GM21360 (cell line): ENCODE measurements around the gene RIMKLA.

Experiments
- ATAC-seq: cut with Tn5 transposase; IDR thresholded peaks from one replicate; pipeline ENCODE4 v1.9.1; 2021; ENCODE audit warnings: mild to moderate bottlenecking, moderate library complexity; ENCODE audit not compliant: unreplicated experiment

Gene RIMKLA

GRCh38 chr1:42370876-42371549 is 9.6 kb upstream of the RIMKLA start:
- ATAC-seq, result no peak

DNA sequence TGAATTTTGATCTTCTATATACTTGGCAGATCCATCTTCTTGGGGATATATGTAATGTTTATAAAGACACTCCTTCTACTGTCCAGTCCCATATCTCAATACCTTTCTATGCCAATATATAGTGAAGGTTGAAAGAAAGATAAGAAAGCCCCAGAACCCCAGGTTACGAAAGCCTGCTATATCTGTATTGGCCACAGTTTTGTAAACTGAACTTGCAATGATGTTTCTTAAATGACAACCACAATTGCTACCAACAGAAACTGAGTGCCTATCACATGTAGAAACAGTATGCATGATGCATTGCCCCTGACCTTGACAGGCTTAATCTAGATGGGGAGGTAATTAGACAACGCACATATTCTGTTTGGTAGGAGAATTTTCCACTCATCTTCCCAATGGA is 7.8 kb upstream of the RIMKLA start:
- ATAC-seq, result no peak

GRCh38 chr1:42379794-42380585 is 602 bp upstream of the RIMKLA start:
- ATAC-seq, result peak; percentile 35

DNA sequence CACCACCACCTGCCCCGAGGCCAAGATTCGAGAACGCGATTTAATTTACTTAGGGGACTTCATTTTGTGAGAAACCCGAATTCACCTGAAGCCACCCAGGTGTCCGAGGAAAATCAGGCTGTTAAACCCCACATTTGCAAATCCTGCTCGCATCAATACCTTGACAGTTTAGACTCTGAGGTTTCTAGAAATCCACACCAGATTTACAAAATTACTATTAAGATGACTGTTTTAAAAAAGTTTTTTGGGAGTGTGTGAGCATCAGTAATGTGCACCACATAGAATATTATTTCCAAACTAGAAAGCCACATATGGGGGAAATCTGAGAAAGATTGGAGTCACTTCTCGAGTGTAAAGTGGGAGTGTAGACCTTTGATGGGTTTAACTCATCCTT is 685 bp downstream of the RIMKLA start:
- ATAC-seq, result no peak

DNA sequence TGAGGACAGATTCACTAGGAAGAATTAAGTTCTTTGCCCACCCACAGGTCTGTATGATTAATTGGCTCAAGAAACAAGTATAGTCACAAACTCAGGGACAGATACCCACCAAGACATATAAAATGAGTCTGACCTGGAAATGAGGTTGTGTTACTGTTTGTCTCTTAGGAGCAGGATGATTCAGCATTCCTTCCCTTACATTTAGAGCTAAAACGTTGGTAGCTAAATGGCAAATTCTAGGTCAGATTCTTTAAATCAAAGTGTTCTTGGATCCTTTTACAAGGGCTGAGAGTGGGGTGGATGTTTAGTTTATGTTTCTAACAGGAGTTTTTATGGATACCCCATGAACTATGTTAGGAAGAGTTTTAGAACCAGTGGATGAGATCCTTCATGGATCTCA is 4.7 kb downstream of the RIMKLA start:
- ATAC-seq, result no peak

DNA sequence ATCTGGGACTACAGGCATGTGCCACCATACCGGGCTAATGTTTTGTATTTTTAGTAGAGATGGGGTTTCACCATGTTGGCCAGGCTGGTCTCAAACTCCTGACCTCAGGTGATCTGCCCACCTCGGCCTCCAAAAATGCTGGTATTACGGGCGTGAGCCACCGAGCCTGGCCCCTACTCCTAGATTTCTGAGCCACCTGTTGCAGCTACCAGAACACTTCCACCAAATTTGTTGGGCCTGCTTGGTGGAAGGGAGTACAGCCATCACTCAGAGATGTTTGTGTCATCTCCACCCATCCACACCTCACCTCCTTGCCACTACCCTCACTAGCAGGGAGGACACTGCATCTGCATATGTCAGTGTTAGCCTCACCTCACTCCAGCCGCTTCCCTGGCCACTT is 5.5 kb downstream of the RIMKLA start:
- no peak for ATAC-seq

GRCh38 chr1:42392255-42392654 is 11.7 kb downstream of the RIMKLA start:
- ATAC-seq, result no peak

GRCh38 chr1:42392967-42393848 is 12.6 kb downstream of the RIMKLA start:
- no peak for ATAC-seq

GRCh38 chr1:42399315-42400100 is 18.9 kb downstream of the RIMKLA start:
- ATAC-seq, result no peak

DNA sequence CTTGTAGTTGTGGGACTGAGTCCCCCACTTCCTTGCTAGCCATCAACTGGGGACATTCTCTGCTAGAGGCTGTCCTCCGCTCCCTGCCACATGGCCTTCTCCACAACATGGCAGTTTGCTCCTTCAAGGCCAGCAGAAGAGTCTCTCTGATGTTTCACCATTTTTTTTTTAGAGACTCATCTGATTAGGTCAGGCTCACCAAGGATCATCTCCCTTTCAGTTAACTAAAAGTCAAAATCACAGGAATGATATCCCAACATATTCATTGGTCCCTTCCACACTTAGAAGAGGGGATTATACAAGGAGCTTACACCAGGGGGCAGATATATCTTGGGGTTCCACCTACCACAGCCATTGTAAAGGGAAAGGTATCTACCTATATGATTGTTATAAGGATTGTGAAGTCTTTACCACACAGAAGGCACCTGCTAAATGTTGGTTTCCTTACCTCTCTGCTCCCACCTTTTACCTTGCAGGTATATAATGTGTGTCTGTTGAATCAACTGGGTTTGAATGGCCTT is 23.3 kb downstream of the RIMKLA start:
- ATAC-seq, result no peak

DNA sequence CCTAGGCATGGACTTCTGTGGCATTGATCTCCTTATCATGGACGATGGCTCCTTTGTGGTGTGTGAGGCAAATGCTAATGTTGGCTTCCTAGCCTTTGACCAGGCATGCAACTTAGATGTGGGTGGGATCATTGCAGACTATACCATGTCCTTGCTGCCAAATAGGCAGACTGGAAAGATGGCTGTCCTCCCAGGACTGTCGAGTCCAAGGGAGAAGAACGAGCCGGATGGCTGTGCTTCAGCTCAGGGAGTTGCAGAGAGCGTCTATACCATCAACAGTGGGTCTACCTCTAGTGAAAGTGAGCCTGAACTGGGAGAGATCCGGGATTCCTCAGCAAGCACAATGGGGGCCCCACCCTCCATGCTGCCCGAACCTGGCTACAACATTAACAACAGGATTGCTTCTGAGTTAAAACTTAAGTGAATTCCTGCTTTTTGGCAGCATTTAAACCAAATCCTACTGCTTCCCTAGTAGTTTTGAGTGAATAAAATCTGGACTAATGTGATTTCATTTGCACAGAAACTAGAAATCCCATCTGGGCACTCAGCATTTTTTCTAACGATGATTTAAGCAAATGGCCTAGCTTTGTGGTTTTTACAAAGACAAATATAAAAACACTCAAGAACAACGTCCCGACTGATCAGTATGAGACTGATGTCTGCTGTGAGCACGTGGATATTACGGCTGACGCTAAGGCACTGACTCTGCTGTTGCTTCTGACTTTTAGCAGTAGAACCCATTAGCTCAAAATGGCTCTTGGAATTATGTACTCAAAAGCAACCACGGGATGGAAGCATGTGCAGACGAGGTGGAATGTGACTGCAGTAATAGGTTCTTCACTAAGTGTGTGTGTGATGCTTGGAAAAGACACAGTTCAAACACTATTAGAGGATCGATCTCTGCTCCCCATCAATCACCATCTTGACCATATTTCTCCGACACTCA is 34.2 kb downstream of the RIMKLA start:
- no peak for ATAC-seq

- no peak for ATAC-seq
Observed at GRCh38 chr1:42417166-42417565, 36.6 kb downstream of the RIMKLA start.

GRCh38 chr1:42418516-42418915 is 37.9 kb downstream of the RIMKLA start:
- ATAC-seq, result no peak

GRCh38 chr1:42419126-42419821 is 38.7 kb downstream of the RIMKLA start:
- no peak for ATAC-seq

- ATAC-seq, result no peak
Observed at GRCh38 chr1:42420121-42420520, 39.5 kb downstream of the RIMKLA start.

GRCh38 chr1:42420911-42421585 is 40.5 kb downstream of the RIMKLA start:
- ATAC-seq, result no peak

DNA sequence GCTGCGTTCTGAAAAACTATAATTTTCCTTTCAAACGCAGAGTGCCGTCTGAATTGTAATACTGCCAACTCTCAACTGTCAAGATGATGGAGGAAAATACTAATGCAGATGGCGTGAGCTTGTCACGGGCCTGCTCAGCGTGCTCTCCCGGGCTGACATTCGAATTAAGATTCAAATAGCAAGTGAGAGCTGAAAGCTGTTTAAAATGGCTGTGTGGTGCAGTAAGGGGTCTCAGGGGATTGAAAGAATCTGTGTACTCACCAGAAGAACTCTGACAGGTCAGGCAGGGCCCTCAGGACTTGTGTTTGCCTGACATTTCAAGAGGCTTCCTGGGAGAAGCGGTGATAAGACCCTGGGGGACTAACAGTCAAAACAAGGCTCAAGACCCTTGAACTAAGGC is 42.1 kb downstream of the RIMKLA start:
- no peak for ATAC-seq

GRCh38 chr1:42423681-42424080 is 43.1 kb downstream of the RIMKLA start:
- no peak for ATAC-seq
